ENCODE data around the gene OR2A1.
"Not testable (repeated sequence)": the region's sequence is repeated elsewhere in the genome, so short reads cannot be mapped to it uniquely, and the experiment has no call there.

The OR2A1 gene

DNA sequence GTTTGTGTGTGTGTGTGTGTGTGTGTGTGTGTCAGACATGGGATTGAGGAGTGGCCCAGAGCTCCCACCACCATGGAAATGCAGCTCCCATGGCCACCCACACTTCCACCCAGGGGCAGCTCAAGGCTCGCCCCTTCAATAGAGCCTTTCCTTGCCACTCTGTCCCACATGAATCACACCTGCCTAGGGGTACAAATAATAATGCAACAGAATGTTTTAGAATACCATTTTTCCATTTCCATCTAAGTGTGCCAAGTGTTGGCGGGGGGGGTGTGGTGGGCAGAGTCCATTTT is 19.7 kb downstream of the OR2A1 start:
- not testable (repeated sequence) for H3K4me1 ChIP-seq (ENCODE audit: insufficient read depth, low read length); H3K27ac ChIP-seq (ENCODE audit: low read length); H3K9me3 ChIP-seq (ENCODE audit: insufficient read depth, low read length, severe bottlenecking); H4K20me1 ChIP-seq (ENCODE audit: insufficient read depth, low read length); H3K36me3 ChIP-seq (ENCODE audit: insufficient read depth, low read length); H3K4me2 ChIP-seq (ENCODE audit: insufficient read depth, low read length); ATAC-seq (ENCODE audit: insufficient read depth, low read depth); H3K9ac ChIP-seq (ENCODE audit: low read depth, low read length); DNase-seq; H3K79me2 ChIP-seq (ENCODE audit: insufficient read depth, low read length); H3K27me3 ChIP-seq (ENCODE audit: insufficient read depth, low read length, poor library complexity); H3K4me3 ChIP-seq (ENCODE audit: low read depth in 1 of 2, low read length in 2 of 2); H2AFZ ChIP-seq (ENCODE audit: low read depth, low read length)

DNA sequence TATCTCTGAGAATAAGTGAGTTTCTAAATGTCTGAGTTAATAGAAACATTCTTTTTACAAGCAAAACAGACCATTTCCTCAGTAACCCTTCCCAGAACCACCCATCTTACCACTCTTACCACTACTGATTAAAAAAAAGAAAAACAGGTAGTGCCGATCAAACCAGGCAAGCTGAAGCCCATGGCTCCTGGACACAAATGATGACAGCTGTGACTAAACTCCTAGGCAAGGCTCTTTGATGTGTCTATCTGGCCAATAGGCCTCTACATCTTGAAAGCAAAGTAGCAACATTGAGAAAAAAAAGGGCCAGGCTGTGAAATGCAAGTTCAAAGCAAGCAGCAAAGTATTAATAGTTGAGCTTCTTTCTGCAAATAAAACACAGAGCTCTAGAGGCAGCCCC is 36.4 kb downstream of the OR2A1 start:
- DNase-seq; ATAC-seq (ENCODE audit: insufficient read depth, low read depth): not testable (repeated sequence)

GRCh38 chr7:144351667-144352066 is 39.4 kb downstream of the OR2A1 start:
- not testable (repeated sequence) for H3K9me3 ChIP-seq (ENCODE audit: insufficient read depth, low read length, severe bottlenecking); H3K27ac ChIP-seq (ENCODE audit: low read length); H3K4me2 ChIP-seq (ENCODE audit: insufficient read depth, low read length); H4K20me1 ChIP-seq (ENCODE audit: insufficient read depth, low read length); H3K9ac ChIP-seq (ENCODE audit: low read depth, low read length); H3K27me3 ChIP-seq (ENCODE audit: insufficient read depth, low read length, poor library complexity); H3K4me3 ChIP-seq (ENCODE audit: low read depth in 1 of 2, low read length in 2 of 2); H3K36me3 ChIP-seq (ENCODE audit: insufficient read depth, low read length); H3K79me2 ChIP-seq (ENCODE audit: insufficient read depth, low read length); H2AFZ ChIP-seq (ENCODE audit: low read depth, low read length); DNase-seq; ATAC-seq (ENCODE audit: insufficient read depth, low read depth); H3K4me1 ChIP-seq (ENCODE audit: insufficient read depth, low read length)

More for the DNA sequence above, 36.4 kb downstream of the OR2A1 start:
- not testable (repeated sequence) for H3K4me2 ChIP-seq (ENCODE audit: insufficient read depth, low read length); H3K9me3 ChIP-seq (ENCODE audit: insufficient read depth, low read length, severe bottlenecking); H4K20me1 ChIP-seq (ENCODE audit: insufficient read depth, low read length); H3K27me3 ChIP-seq (ENCODE audit: insufficient read depth, low read length, poor library complexity); H3K79me2 ChIP-seq (ENCODE audit: insufficient read depth, low read length); H3K36me3 ChIP-seq (ENCODE audit: insufficient read depth, low read length); H3K27ac ChIP-seq (ENCODE audit: low read length); H3K4me3 ChIP-seq (ENCODE audit: low read depth in 1 of 2, low read length in 2 of 2); H3K4me1 ChIP-seq (ENCODE audit: insufficient read depth, low read length); H2AFZ ChIP-seq (ENCODE audit: low read depth, low read length); H3K9ac ChIP-seq (ENCODE audit: low read depth, low read length)

DNA sequence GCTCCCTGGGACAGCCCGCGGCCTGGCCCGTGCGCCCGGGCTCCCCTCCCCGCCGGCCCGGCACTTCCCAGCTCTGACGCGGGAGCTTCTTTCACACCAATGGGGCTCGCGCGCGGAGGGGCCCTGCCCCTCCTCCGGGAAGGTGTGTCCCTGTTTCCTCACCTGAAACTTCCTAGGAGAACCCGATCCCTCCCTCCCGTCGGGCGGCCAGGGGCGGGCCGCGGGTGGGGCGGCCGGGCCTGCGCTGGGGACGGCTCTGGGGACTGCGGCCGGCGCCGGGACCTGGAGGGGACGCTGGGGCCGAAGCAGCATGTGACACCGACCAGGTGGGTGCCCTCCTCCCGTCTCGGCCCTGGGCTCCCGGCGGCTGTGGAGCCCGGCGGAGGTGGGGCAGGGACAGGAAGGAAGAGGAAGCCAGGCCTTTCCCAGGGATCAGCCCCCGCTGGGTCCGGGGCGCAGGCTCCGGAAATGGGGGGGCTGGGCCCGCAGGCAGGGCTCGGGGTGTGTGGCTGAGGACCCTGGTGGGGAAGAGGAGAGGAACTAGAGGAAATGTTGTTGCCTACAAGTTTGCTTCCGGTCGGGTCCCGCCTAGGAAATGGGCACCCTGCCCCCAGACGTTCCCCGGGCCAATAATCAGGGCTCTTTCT is 43.1 kb downstream of the OR2A1 start, which contains the start of gene ARHGEF5:
ARHGEF5 (plus strand) TSS at position 227 of the 647 bp plus-strand sequence. CDS start 7,268 bp downstream, outside the sequence.
- H3K9me3 ChIP-seq (ENCODE audit: insufficient read depth, low read length, severe bottlenecking); H4K20me1 ChIP-seq (ENCODE audit: insufficient read depth, low read length); H3K27me3 ChIP-seq (ENCODE audit: insufficient read depth, low read length, poor library complexity); H3K4me3 ChIP-seq (ENCODE audit: low read depth in 1 of 2, low read length in 2 of 2); H3K4me2 ChIP-seq (ENCODE audit: insufficient read depth, low read length); H3K79me2 ChIP-seq (ENCODE audit: insufficient read depth, low read length); H3K9ac ChIP-seq (ENCODE audit: low read depth, low read length); ATAC-seq (ENCODE audit: insufficient read depth, low read depth); H2AFZ ChIP-seq (ENCODE audit: low read depth, low read length); H3K36me3 ChIP-seq (ENCODE audit: insufficient read depth, low read length); DNase-seq; H3K27ac ChIP-seq (ENCODE audit: low read length); H3K4me1 ChIP-seq (ENCODE audit: insufficient read depth, low read length): not testable (repeated sequence)

DNA sequence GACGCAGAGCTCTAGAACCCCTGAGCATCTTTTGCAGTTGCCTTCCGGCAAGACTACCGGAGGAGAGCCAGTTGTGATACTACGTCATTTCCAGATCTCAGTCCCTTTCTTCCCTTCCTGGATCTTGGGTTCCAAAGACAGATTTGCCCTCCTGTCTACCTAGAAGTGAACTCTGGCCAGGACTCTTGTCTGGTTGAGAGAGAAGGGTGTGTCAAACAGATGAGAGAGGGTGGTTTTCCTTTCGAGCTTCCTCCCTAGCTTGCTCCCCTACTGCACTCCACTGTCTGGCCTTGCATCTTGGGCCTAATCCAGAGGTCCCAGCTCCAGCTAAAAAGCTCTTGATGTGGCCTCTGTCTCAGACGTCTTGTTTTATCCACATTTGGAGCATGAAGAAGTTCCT is 44.0 kb downstream of the OR2A1 start:
- not testable (repeated sequence) for H4K20me1 ChIP-seq (ENCODE audit: insufficient read depth, low read length); H3K27ac ChIP-seq (ENCODE audit: low read length); DNase-seq; H3K79me2 ChIP-seq (ENCODE audit: insufficient read depth, low read length); H3K4me3 ChIP-seq (ENCODE audit: low read depth in 1 of 2, low read length in 2 of 2); ATAC-seq (ENCODE audit: insufficient read depth, low read depth); H3K27me3 ChIP-seq (ENCODE audit: insufficient read depth, low read length, poor library complexity); H2AFZ ChIP-seq (ENCODE audit: low read depth, low read length); H3K9me3 ChIP-seq (ENCODE audit: insufficient read depth, low read length, severe bottlenecking); H3K4me2 ChIP-seq (ENCODE audit: insufficient read depth, low read length); H3K36me3 ChIP-seq (ENCODE audit: insufficient read depth, low read length); H3K9ac ChIP-seq (ENCODE audit: low read depth, low read length); H3K4me1 ChIP-seq (ENCODE audit: insufficient read depth, low read length)

DNA sequence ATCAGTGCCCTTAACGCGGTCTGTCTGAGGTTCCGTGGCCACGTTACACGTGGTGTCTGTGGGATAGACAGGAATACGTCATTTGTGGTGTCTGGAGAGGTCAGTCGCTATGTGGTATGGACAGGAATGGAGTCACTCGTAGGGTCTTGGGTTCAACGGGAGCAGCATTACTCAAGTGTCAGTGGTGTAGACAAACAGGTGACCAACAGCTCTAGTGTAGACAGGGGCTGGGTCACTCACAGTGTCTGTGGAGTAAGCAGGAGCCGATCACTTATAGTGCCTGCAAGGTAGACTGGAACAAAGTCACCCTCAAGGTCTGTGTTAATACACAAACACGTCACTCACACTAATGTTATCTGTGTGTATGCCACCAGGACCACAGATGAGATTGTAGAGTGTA is 44.6 kb downstream of the OR2A1 start:
- H3K79me2 ChIP-seq (ENCODE audit: insufficient read depth, low read length); H3K27ac ChIP-seq (ENCODE audit: low read length); ATAC-seq (ENCODE audit: insufficient read depth, low read depth); H3K27me3 ChIP-seq (ENCODE audit: insufficient read depth, low read length, poor library complexity); H3K9ac ChIP-seq (ENCODE audit: low read depth, low read length); DNase-seq; H3K9me3 ChIP-seq (ENCODE audit: insufficient read depth, low read length, severe bottlenecking); H4K20me1 ChIP-seq (ENCODE audit: insufficient read depth, low read length); H3K4me3 ChIP-seq (ENCODE audit: low read depth in 1 of 2, low read length in 2 of 2); H3K36me3 ChIP-seq (ENCODE audit: insufficient read depth, low read length); H2AFZ ChIP-seq (ENCODE audit: low read depth, low read length); H3K4me1 ChIP-seq (ENCODE audit: insufficient read depth, low read length); H3K4me2 ChIP-seq (ENCODE audit: insufficient read depth, low read length): not testable (repeated sequence)

- not testable (repeated sequence) for H3K79me2 ChIP-seq (ENCODE audit: insufficient read depth, low read length); H2AFZ ChIP-seq (ENCODE audit: low read depth, low read length); H3K9me3 ChIP-seq (ENCODE audit: insufficient read depth, low read length, severe bottlenecking); H3K4me3 ChIP-seq (ENCODE audit: low read depth in 1 of 2, low read length in 2 of 2); H3K4me1 ChIP-seq (ENCODE audit: insufficient read depth, low read length); H3K36me3 ChIP-seq (ENCODE audit: insufficient read depth, low read length); H3K27me3 ChIP-seq (ENCODE audit: insufficient read depth, low read length, poor library complexity); H4K20me1 ChIP-seq (ENCODE audit: insufficient read depth, low read length); ATAC-seq (ENCODE audit: insufficient read depth, low read depth); H3K27ac ChIP-seq (ENCODE audit: low read length); DNase-seq; H3K4me2 ChIP-seq (ENCODE audit: insufficient read depth, low read length); H3K9ac ChIP-seq (ENCODE audit: low read depth, low read length)
These were observed 49.8 kb downstream of the OR2A1 start for GRCh38 chr7:144362061-144362460.

DNA sequence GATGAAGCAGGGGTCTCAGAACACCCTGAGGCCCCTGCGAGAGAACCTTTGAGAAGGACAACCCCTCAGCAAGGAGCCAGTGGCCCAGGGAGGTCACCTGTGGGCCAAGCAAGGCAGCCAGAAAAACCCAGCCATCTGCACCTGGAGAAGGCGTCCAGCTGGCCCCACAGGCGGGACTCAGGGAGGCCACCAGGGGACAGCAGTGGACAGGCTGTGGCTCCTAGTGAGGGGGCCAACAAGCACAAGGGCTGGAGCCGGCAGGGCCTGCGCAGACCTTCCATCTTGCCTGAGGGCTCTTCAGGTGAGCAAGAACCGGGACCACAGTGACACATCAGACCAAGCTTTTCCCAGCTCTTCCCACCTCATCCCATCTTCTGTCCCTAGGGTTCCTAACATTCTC is 53.3 kb downstream of the OR2A1 start:
- ATAC-seq (ENCODE audit: insufficient read depth, low read depth); H2AFZ ChIP-seq (ENCODE audit: low read depth, low read length); H3K4me2 ChIP-seq (ENCODE audit: insufficient read depth, low read length); H3K27ac ChIP-seq (ENCODE audit: low read length); H4K20me1 ChIP-seq (ENCODE audit: insufficient read depth, low read length); H3K4me3 ChIP-seq (ENCODE audit: low read depth in 1 of 2, low read length in 2 of 2); H3K4me1 ChIP-seq (ENCODE audit: insufficient read depth, low read length); H3K79me2 ChIP-seq (ENCODE audit: insufficient read depth, low read length); H3K9me3 ChIP-seq (ENCODE audit: insufficient read depth, low read length, severe bottlenecking); DNase-seq; H3K27me3 ChIP-seq (ENCODE audit: insufficient read depth, low read length, poor library complexity); H3K9ac ChIP-seq (ENCODE audit: low read depth, low read length); H3K36me3 ChIP-seq (ENCODE audit: insufficient read depth, low read length): not testable (repeated sequence)

Measured in DND-41 (cell line).